HepG2 (cell line): ENCODE measurements around the gene EIF5B. TPM values are rescaled to one million over a fixed set of nuclear protein-coding genes. Genes with fewer than 3 reads are reported as not detected.
A peak's percentile ranks its signal among the peaks of the same experiment; 100 is the strongest.

Experiments used
- ATAC-seq: fragments of 200-7000 bp; cut with Tn5 transposase; 3 replicates; pipeline ENCODE4 v1.9.1; 2020; ENCODE audit warnings: mild to moderate bottlenecking, moderate library complexity
- BruUV-seq: library from RNA; stranded (reverse); fragments of 400-500 nt; replicated peaks from 2 replicates; lab custom pipeline; 2021; lab: Mats Ljungman, UMichigan
- CTCF ChIA-PET: fragments of 300-600 bp; formaldehyde crosslinking; extraction: SDS; loops from one replicate; lab custom pipeline; 2021; ENCODE audit warnings: low total read pairs, inconsistent platforms, low intra/inter-chr PET ratio; lab: Yijun Ruan, JAX
- POLR2A ChIA-PET: fragments of 350-600 bp; sonication (Branson Sonifier 250); formaldehyde crosslinking; loops from one replicate; lab custom pipeline; 2020; ENCODE audit warnings: antibody characterized with exemption, inconsistent platforms; lab: Yijun Ruan, JAX
- DNase-seq: peaks from one replicate; pipeline ENCODE4 v3.0.0-alpha.2; 2015; ENCODE audit warnings: low spot score
- FAIRE-seq: peaks from 3 replicates; lab custom pipeline; 2011; peaks lifted over from hg19 to GRCh38; lab: Jason Lieb, UNC
- H2AFZ ChIP-seq: one replicate; pipeline ENCODE4 v1.6.1; 2011; ENCODE audit warnings: low read length, inconsistent platforms
- H3K27ac ChIP-seq: fragments of 300-600 bp; 3 replicates; pipeline ENCODE4 v1.8.0; 2011; ENCODE audit warnings: mixed run types, mild to moderate bottlenecking, mixed read lengths, low read length, inconsistent platforms; ENCODE audit not compliant: insufficient read depth; ENCODE audit errors: extremely low read length
- H3K27me3 ChIP-seq, 2 experiments: fragments of 200-600 bp in 1 of 2; 2 replicates in 1 of 2; 3 replicates in 1 of 2; pipeline versions ENCODE4 v1.6.0 to v1.8.0; 2011; ENCODE audit warnings: low read length in 2 of 2, mild to moderate bottlenecking in 2 of 2, moderate library complexity in 2 of 2, inconsistent platforms in 1 of 2; ENCODE audit not compliant: insufficient read depth in 2 of 2, control insufficient read depth in 1 of 2
- H3K36me3 ChIP-seq, 2 experiments: fragments of 200-600 bp in 1 of 2; replicated peaks in 1 of 2; 2 replicates in 1 of 2; 3 replicates in 1 of 2; pipeline versions ENCODE4 v1.5.1 to v1.8.0; 2011; ENCODE audit warnings: low read length in 2 of 2, inconsistent platforms in 1 of 2; ENCODE audit not compliant: insufficient read depth in 2 of 2, control insufficient read depth in 1 of 2
- H3K4me1 ChIP-seq: 2 replicates; pipeline ENCODE4 v1.5.1; 2012; ENCODE audit warnings: low read length, inconsistent platforms; ENCODE audit not compliant: insufficient read depth
- H3K4me2 ChIP-seq: 2 replicates; pipeline ENCODE4 v1.6.0; 2011; ENCODE audit warnings: low read depth, low read length, inconsistent platforms
- H3K4me3 ChIP-seq, 3 experiments: fragments of 200-600 bp in 1 of 3; sonication (generic), shearing (Covaris generic) in 1 of 3; replicated peaks in 1 of 3; 2 replicates each; pipeline ENCODE4 v1.5.1; 2011 to 2016; ENCODE audit warnings: low read length in 3 of 3, inconsistent platforms in 2 of 3, low read depth in 2 of 3, mild to moderate bottlenecking in 2 of 3, control low read depth in 1 of 3, mixed read lengths in 1 of 3; ENCODE audit not compliant: insufficient read depth in 1 of 3
- H3K79me2 ChIP-seq: one replicate; pipeline ENCODE4 v1.6.1; 2011; ENCODE audit warnings: low read length, inconsistent platforms; ENCODE audit not compliant: insufficient read depth
- H3K9ac ChIP-seq: 2 replicates; pipeline ENCODE4 v1.6.0; 2011; ENCODE audit warnings: mild to moderate bottlenecking, low read depth, low read length, inconsistent platforms; ENCODE audit not compliant: insufficient read depth
- H3K9me3 ChIP-seq: 2 replicates; pipeline ENCODE4 v1.5.1; 2012; ENCODE audit warnings: mild to moderate bottlenecking, low read length
- H4K20me1 ChIP-seq: 2 replicates; pipeline ENCODE4 v1.6.0; 2011; ENCODE audit warnings: inconsistent platforms, mild to moderate bottlenecking, low read length, moderate library complexity; ENCODE audit not compliant: insufficient read depth
- PLRG1 ChIP-seq: fragments of 450-650 bp; conservative IDR thresholded peaks from 2 replicates; pipeline ENCODE4 v1.6.1; 2016
- POLR2AphosphoS5 ChIP-seq: IDR thresholded peaks from 2 replicates; pipeline ENCODE4 v1.6.1; 2012; ENCODE audit warnings: low read depth, low read length
- RBM22 ChIP-seq: fragments of 200-400 bp; formaldehyde crosslinking; optimal IDR thresholded peaks from 2 replicates; pipeline ENCODE3; 2017; ENCODE audit warnings: mild to moderate bottlenecking, low read length, moderate library complexity
- ZBTB14 ChIP-seq: sonication (generic); formaldehyde crosslinking; IDR thresholded peaks from 2 replicates; pipeline ENCODE4 v1.4.0; 2020; ENCODE audit warnings: missing genetic modification reagents
- WGBS: methylation state at CpG from one replicate; pipeline ENCODE4 v1.1.6; 2017; ENCODE audit warnings: low lambda C conversion rate; 5-methylcytosine and 5-hydroxymethylcytosine counted together
- in situ Hi-C: cut with HindIII; loops from 2 replicates; pipeline ENCODE4 v1.10.0; 2017; ENCODE audit warnings: low pct_unique_long_range_greater_than_20kb; ENCODE audit not compliant: extremely low pct_ligation_motif_present
- intact Hi-C: fragments of 100-400 bp; cut with micrococcal nuclease; formaldehyde crosslinking; loops from one replicate; pipeline ENCODE4 v1.10.0; 2022; ENCODE audit not compliant: unreplicated experiment
- polyA plus RNA-seq, 8 experiments: library from polyadenylated mRNA; depleted of rRNA in 3 of 8; stranded (reverse) in 7 of 8; unstranded in 1 of 8; fragments of >200 nt; fragmentation: Illumina TruSeq in 4 of 8; extraction: Trizol in 4 of 8; gene quantifications; 2 replicates each; pipeline versions ENCODE4 v1.2.1 to v1.2.3, GENCODE V29; 2011 to 2016; ENCODE audit warnings: low read depth in 4 of 8, missing spikeins in 1 of 8, mixed read lengths in 1 of 8; ENCODE audit not compliant: insufficient read depth in 1 of 8
- total RNA-seq, 5 experiments: library from RNA; depleted of rRNA; stranded (reverse); fragments of >200 nt; fragmentation: Illumina TruSeq; extraction: Trizol; gene quantifications; 2 replicates each; pipeline ENCODE4 v1.2.3, GENCODE V29; 2016; ENCODE audit warnings: low read depth in 1 of 5

Gene EIF5B
- total and polyA plus RNA-seq, 2 of the 13 experiments (the other 11 are each of a cell fraction or from before 2014, with no cell fraction given) = 8.8 to 32.1 TPM

- CTCF ChIA-PET = no interaction called here
- no peak overlapping the region for H3K4me2 ChIP-seq
- FAIRE-seq (no peak), DNase-seq (no peak)
- H3K9ac ChIP-seq = no peak overlapping the region
- TF ChIP-seq RBM22 (peak; percentile 82), POLR2AphosphoS5 (0 out of 2 replicates have a peak, but pooled peaks have one; percentile 49), ZBTB14 (CRISPR knock-in tag) (no peak)
- TF ChIP-seq, all 625 proteins: peak for 2
- POLR2A ChIA-PET = interaction anchor here (4.0 kb wide), 1 partner anchor 68 kb away, joined by 24 read pairs; the partner anchor contains the start of genes EIF5B and TXNDC9
- Histone ChIP-seq H3K9me3 (no peaks in the 10 kb centered on the region), H3K4me1 (peaks cover 30% of the 10 kb centered on the region), H3K4me3 (no peak overlapping the region), H4K20me1 (no peaks in the 10 kb centered on the region), H3K27ac (peak overlapping the region; percentile 70), H3K79me2 (no peaks in the 10 kb centered on the region), H2AFZ (no peak overlapping the region), H3K36me3 (peaks cover 18 to 65% of the 10 kb centered on the region in 2 experiments), H3K27me3 (no peaks in the 10 kb centered on the region)
- intact Hi-C loops = no loop called here
- no peak for ATAC-seq
- 97% methylated on average over 5 of the region's 5 CpGs for WGBS
- in situ Hi-C loops = no loop called here
- BruUV-seq = no TSS peak
Observed at GRCh38 chr2:99404797-99405669, 67.8 kb downstream of the EIF5B start.

DNA sequence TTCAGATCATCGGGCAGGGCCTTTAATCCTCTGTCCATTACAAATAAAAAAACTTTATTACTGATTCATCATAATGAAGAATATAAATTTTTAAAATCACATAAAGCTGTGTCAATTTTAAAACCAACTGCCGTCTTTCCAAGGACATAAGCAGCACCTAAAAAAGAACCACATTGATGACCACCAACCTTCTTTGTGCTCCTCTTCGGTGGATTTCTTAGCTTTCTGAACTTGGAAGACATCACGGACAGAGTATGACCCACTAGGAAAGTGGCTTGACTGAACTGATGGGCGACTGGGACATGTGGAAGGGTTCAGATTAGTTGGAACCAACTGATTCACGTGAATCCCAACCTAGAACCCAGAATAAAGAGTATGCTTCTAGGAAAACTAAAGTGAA is 68.9 kb downstream of the EIF5B start:
- TF ChIP-seq PLRG1 (no peak), RBM22 (peak; percentile 91), POLR2AphosphoS5 (peak; percentile 19; the same call in 1 of the 2 replicates)
- POLR2A ChIA-PET = interaction anchor here (4.0 kb wide), 1 partner anchor 69 kb away, joined by 24 read pairs; the partner anchor contains the start of genes EIF5B and TXNDC9
- no peak overlapping the region for H3K9ac ChIP-seq
- H2AFZ ChIP-seq = no peak overlapping the region
- CTCF ChIA-PET = no interaction called here
- in situ Hi-C loops (no loop called here), intact Hi-C loops (no loop called here)
- no peak overlapping the region for H3K27ac ChIP-seq
- no peaks in the 10 kb centered on the region for H3K9me3 ChIP-seq
- no peak overlapping the region for H3K4me3 ChIP-seq
- no peak overlapping the region for H3K4me2 ChIP-seq
- no peak for DNase-seq
- H4K20me1 ChIP-seq = no peaks in the 10 kb centered on the region
- no peaks in the 10 kb centered on the region for H3K27me3 ChIP-seq
- H3K36me3 ChIP-seq = peaks cover 20 to 74% of the 10 kb centered on the region in 2 experiments
- no peak for FAIRE-seq
- ATAC-seq = no peak
- BruUV-seq = no TSS peak
- 96% methylated on average over 6 of the region's 6 CpGs for WGBS
- no peaks in the 10 kb centered on the region for H3K79me2 ChIP-seq
- H3K4me1 ChIP-seq = peaks cover 30% of the 10 kb centered on the region
